HG03378 (cell line): Measurements from ENCODE around the gene LYZ.
"Not testable (repeated sequence)": the region's sequence is repeated elsewhere in the genome, so short reads cannot be mapped to it uniquely, and the experiment has no call there.

ENCODE experiments used
- ATAC-seq: cut with Tn5 transposase; IDR thresholded peaks from one replicate; pipeline ENCODE4 v1.9.1; 2021; ENCODE audit warnings: mild to moderate bottlenecking, moderate library complexity; ENCODE audit not compliant: unreplicated experiment

LYZ gene

DNA sequence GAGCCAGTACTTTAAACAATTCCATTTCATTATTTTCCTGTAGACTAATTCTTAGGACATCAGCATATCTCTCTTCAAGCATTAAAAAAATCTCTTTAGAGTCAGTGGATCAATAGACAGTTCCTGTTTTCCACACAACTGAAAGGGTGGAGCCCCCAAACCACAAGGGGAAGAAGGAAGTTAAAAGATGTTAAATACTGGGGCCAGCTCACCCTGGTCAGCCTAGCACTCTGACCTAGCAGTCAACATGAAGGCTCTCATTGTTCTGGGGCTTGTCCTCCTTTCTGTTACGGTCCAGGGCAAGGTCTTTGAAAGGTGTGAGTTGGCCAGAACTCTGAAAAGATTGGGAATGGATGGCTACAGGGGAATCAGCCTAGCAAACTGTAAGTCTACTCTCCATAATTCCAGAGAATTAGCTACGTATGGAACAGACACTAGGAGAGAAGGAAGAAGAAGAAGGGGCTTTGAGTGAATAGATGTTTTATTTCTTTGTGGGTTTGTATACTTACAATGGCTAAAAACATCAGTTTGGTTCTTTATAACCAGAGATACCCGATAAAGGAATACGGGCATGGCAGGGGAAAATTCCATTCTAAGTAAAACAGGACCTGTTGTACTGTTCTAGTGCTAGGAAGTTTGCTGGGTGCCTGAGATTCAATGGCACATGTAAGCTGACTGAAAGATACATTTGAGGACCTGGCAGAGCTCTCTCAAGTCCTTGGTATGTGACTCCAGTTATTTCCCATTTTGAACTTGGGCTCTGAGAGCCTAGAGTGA, at the start of gene LYZ:
Gene LYZ (plus strand): TSS at position 220 of the 777 bp plus-strand sequence. CDS start 28 bp downstream, at position 248.
- no peak for ATAC-seq

DNA sequence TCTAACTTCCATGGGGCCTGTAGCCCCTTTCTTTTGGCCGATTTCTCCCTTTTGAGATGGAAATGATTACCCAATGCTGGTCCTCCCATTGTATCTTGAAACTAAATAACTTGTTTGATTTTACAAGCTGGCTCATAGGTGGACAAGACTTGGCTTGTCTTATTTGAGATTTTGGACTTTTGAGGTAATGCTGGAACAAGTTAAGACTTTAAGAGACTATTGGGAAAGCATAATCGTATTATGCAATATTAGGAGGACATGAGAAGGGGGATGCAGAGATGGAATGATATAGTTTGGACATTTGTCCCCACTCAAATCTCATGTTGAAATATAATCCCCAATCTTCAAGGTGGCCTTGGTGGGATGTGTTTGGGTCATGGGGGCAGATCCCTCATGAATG, 49.2 kb upstream of the LYZ start:
- ATAC-seq, result no peak

DNA sequence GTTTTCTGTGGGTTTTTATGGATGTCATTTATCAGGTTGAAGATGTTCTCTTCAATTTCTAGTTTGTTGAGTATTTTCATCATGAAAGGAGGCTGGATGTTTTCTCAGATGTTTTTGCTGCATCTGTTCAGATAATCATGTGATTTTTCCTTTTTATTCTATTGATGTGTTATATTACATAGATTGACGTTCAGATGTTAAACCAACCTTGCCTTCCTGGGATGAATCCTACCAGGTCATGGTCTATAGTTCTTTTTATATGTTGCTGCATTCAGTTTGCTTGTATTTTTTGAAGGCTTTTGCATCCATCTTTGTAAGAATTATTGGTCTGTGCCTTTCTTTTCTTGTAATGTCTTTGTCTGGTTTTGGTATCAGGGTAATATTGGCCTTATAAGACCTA, 43.9 kb upstream of the LYZ start:
- ATAC-seq, result no peak

DNA sequence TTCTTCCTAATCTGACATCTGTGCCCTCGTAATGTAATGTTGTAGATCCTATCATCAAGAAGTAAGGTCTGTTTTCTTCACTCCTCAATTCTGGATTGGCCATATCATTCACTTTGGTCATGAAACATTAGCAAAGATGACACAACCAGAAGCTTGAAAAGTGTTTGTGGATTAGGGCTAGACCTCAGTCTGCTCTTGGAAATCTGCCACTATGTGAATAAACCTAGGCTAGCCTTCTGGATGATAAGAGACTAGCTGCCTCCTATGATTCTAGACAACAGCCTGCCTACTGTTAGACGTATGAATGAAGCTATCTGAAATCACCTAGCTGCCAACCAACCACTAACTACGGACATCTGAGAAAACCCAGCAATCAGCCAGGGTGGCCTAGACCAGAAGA, 38.7 kb upstream of the LYZ start:
- ATAC-seq, result no peak

DNA sequence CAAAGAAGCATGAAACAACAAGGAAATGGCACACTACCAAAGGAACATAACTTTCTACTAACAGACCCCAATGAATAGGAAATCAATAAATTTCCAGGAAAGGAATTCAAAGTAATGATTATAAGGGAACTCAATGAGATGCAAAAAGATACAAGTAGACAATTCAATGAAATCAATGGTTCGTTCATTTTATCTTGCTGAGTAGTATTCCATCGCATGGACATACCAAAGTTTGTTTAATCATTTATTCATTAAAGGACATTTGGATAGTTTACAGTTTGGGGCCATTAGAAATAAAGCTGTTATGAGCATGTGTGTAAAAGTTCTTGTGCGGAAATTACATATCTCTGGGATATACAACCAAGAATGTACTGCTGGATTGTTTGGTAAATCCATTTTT, 35.0 kb upstream of the LYZ start:
- ATAC-seq, result no peak

DNA sequence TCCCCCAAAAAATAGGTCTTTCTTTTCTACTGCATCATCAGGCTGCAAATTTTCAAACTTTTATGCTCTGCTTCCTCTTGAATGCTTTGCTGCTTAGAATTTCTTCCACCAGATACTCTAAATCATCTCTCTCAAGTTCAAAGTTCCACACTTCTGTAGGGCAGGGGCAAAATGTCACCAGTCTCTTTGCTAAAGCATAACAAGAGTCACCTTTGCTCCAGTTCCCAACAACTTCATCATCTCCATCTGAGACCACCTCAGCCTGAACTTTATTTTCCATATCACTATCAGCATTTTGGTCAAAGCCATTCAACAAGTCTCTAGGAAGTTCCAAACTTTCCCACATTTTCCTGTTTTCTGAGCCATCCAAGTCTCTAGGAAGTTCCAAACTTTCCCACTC, 31.4 kb upstream of the LYZ start:
- ATAC-seq, result not testable (repeated sequence)

DNA sequence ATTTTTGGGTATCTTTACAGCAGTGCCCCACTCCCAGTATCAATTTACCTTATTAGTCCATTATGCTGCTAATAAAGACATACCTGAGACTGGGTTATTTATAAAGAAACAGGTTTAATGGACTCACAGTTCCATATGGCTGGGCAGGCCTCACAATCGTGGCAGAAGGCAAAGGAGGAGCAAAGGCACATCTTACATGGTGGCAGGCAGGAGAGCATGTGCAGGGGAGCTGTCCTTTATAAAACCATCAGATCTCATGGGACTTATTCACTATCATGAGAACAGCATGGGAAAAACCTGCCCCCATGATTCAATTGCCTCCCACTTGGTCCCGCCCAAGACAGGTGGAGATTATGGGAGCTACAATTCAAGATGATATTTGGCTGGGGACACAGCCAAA, 30.9 kb upstream of the LYZ start:
- ATAC-seq, result not testable (repeated sequence)

DNA sequence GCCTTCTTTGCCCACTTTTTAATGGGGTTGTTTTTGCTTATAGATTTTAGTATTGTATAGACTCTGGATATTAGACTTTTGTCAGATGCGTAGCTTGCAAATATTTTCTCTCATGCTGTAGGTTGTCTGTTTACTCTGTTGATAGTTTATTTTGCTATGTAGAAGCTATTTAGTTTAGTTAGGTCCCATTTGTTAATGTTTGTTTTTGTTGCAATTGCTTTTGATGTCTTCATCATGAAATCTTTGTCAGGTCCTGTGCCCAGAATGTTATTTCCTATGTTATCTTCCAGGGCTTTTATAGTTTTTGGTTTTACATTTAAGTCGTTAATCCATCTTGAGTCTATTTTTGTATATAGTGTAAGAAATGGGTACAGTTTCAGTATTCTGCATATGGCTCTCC, 30.0 kb upstream of the LYZ start:
- no peak for ATAC-seq

DNA sequence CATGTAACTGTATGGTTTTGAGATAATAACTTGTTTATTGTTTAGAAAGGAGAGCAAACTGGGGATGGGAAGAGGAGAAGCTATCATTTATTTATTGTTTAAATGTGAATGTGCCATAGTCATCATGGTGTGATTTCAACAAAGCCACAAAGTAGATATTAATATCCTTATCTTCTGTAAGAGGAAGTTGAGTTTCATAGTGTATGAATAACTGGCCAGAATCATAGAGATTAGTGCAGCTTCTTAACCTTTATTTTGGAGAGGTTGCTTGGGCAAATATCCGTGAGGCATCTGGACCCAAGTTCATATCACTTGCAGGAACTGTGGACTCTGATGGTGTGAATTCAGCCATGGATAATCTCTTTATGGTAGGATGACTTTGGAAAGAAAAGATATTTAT, 26.8 kb upstream of the LYZ start:
- no peak for ATAC-seq

DNA sequence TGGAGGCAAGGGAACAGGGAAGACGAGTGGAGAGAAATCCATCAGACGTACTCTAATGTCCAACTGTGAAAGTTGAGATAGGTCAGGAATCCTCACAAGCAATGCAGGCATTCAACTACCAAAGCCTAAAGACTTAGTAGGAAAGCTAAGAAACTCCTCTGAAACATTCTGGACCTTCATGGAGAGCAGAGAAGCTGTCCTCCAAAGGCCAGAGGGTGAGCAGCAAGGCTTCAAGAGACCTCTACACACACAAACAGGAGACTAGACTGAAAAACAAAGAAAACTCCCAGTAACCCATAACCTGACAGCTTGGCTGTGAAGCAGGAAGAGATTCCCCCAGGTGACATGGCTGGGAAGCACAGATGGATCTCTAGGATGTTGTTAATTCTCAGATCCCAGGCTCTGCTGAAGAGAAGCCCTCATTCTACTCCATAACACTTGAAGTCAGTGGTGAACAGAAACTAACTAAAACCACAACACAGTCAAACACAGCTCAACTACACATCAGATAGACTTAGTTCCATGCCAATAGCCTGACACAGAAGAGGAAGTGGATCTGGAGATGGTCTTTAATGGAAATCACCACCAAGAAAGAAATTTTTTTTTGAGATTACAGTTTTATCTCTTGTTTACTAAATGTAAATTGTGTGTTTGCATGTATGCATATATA, 23.2 kb upstream of the LYZ start:
- ATAC-seq, result peak; percentile 99

DNA sequence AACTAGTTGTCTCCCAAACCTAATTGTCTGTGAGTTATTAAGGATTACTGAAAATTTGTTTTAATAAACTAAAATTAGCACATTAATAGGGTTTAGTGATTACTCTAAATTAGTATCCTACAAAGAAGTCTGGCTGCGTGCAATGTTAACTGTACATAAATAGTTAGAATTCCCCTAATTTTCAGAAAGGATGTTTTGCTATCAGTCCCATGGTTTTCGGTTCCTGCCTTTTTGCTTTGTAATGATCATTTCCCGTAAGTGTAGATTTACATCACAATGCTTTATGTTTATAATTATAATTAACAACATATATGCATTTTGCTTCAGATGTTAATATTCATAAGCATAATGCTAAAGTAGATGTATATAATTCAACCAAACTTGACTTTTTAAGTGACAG, 19.8 kb upstream of the LYZ start:
- ATAC-seq, result no peak

DNA sequence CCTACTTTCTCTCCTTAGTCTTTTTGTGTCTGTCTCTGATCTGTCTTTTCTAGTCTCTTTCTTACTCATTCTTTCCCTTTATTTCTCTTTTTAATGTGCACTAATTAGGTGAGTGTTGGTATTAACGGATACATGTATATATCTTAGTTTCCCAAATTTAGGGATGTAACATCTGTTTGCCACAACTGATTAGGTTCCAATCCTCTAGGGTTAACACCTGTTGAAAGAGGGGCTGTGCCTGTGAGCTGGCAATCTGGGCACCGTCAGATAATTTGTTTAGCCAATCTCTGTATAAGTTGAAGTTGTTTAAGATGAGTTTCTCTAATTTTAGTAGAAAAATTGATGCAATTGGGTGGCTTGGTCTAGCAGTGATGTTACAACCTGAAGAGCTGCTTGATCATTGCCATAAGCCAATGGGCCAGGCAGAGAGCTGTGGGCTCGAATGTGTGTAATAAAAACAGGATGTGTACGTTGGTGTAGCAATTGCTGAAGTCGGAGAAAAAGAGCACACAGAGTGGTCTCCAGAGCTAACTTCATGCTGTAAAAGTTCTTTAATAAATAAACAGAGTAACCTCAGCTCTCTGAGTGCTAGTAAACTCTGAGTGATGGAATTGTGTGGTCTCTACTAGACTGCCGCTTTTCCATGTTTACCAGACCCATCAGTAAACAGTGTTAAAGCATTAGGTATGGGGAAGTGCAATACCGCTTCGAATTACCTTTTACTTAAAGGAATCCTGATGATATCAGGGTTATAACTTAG, 18.3 kb upstream of the LYZ start:
- ATAC-seq, result no peak

DNA sequence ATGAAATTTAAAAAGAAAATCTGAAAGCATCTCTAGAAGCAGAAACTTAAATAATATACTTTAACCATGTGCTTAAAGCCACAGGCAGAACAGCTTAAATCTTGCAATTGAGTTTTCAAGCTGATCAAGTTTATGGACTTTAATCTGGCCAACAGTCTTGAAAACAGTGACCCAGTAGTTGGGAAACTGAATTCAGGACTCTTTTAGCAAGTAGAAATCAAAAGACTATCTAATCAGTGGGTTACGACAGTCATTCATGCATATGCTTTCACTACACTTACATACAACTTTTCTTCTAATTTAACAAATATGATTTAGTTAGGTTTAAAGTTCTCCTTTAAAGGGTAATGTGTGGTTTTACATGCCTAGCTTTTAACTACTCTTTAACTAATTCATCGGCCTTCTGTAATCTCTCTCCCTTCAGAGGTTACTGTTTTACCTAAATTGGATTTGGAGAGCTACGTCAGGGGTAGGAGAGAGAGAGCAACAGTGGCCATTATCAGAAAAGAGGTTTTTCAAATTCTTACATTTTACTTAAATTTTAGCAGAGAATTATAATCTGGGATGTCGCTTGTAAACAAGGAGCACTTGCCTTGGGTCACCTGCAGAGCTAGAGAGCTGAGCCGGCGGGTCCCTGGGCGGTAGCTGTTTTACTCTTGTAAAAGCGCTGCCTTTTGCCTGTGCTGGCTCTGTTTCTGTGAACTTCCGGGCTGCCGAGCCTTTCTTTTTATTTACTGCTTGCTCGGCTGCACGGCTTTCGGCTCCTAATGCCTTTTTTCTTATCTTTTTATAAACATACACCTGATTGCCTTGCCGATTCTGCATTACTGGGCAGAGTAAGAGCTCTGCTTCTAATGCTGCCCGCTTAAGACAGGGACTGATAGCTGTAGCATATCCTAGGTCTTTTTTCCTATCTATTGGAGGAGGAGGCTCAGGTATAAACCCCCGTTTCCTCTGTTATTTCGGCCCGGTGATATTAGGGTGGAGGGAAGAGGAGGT, 17.4 kb upstream of the LYZ start:
- ATAC-seq, result peak; percentile 76

DNA sequence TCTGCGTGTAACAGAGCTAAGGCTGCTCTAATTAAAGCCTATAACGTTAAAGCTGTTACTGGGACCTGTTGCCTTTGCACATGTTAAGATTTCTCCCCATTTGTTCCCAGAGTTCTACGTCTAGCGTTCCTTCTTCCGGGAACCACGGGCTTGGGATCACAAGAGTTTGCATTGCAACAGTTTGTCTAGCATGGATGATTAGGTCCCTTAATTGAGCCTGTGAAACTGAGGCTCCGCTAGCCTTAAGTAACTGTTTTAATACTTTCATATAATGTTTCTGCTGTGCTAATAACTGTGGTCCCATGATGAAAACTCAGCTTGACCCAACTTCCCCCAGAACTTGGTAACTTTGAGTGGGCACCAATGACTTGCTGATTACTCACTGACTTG, 16.7 kb upstream of the LYZ start:
- ATAC-seq, result peak; percentile 12

DNA sequence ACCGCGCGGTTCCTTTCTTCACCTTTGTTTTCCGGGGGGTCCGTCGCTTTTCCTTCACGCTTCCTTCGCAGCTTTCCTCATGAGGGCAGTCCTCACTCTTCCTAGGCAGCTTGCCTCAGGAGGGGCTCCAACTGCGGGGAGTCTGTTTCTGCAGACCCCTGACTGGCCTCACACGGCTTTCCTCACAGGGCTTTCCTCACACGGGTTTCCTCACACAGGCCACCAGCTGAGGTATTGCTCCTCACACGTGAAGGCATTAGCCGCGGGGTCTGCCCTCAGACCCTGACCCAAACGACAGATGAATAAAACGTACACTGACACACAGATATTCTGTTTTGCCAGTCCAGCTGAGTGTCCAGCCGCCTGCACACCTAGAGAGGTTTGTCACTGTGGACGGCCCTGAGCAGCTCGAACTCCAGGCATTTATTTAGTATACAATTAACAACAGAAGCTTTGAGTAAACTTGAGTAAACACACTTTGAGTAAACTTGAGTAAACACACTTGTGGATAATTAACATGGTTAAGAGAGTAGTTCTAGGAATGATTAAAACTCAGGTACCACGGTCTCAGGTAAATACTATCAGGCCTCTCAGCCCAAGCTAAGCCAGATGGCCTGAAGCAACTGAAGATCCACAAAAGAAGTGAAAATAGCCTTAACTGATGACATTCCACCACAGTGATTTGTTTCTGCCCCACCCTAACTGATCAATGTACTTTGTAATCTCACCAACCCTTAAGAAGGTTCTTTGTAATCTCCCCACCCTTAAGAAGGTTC, 16.1 kb upstream of the LYZ start:
- ATAC-seq, result no peak

DNA sequence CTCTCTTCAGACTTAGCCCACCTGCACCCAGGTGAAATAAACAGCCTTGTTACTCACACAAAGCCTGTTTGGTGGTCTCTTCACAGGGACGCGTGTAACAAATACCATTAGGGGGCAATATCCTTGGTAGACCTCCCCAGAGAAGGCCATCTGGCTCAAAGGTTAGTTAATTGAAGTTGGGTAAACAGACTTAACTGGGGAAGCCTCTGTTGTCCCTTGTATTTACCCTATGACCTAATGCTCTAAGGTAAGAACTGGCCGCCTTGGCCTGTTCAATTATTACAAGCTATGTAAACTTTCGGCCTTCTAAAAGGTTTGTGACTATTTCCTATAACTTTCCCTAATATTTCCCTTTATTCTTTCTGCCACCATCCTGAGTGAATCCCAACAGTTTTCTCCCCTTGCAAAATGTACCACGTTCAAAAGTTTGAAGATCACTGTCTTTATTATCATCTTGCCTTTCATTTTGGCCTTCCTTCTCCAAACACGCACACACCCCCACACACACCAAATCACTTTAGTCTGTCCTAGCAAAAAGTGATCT, 15.3 kb upstream of the LYZ start:
- no peak for ATAC-seq

DNA sequence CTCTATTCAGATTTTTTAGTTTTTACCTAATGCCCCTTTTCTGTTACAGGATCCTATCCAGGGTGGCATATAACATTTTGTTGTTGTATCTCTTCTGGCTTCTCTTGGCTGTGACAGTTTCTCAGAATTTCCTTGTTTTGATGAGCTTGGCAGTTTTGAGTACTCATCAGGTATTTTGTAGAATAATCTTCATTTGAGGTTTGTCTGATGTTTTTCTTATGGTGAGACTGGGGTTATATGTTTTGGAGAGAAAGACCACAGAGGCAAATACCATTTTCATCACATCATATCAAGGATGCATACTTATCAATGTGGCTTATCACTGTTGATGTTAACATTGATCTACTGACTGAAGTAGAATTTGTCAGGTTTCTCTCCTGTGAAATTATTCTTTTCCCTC, 14.0 kb upstream of the LYZ start:
- no peak for ATAC-seq

DNA sequence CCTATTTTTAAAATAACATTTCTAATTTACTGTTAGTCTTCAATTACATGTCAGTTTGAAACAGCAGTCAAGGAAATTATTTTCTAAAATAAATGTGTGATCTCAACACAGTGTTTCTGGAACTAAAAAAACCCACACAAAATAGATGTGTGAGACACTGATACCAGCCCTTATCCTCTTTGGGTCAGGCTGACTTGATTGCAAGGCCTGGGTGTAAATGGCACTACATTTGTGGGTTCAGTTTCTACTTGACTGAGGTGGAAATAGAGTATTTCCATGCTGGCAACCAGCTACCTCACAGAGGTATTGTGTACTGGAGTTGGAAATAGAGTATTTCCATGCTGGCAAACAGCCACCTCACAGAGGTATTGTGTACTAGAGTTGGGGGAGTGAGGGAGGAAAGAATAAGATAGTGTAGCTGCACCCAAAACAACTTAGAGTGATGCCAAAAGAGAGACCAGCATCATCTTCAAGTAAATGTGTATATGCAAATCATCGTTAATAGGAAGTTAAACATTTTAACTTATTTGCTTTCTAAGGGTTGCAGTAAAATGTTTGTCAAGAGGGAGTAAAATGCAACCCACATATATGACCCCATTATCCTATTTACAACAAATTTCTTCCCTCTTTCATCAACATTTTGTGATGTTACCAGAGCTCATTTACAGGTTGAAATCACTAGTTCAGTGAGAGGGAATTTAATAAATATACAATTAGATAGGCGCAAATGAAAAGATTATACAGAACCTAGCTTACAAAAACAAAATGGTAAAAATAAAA, 10.7 kb upstream of the LYZ start:
- no peak for ATAC-seq
